ENCODE results near the gene CERS1. TPM values are rescaled to one million over a fixed set of nuclear protein-coding genes. Genes with fewer than 3 reads are reported as not detected.

CERS1 gene
- total RNA-seq, 2 experiments from 2014 or later, result 0.08 TPM; not detected in 1

- ChIA-PET POLR2A (no interaction called here), CTCF (no interaction called here)
Measured at GRCh38 chr19:18921593-18921992, 25.6 kb upstream of the CERS1 start.

- ChIA-PET CTCF (no interaction called here), POLR2A (interaction anchor here (0.5 kb wide), 1 partner anchor 15 kb away, joined by 3 read pairs; no protein-coding TSS in a partner anchor)
Measured at GRCh38 chr19:18920400-18920799, 24.4 kb upstream of the CERS1 start.

GRCh38 chr19:18919900-18920214, 23.9 kb upstream of the CERS1 start:
- ChIA-PET CTCF (interaction anchor here (0.5 to 1.1 kb wide), 2 partner anchors 52 to 1177 kb away, joined by 3 read pairs; no protein-coding TSS in a partner anchor), POLR2A (interaction anchor here (0.6 to 1.3 kb wide), 7 partner anchors 9 to 348 kb away, joined by 3 to 7 read pairs (median 3); partner anchors contain the start of genes REX1BD and UBA52)

GRCh38 chr19:18919086-18919899, 23.3 kb upstream of the CERS1 start, which contains the start of the genes COPE and DDX49:
TSS of gene COPE (minus strand) at chr19:18919387. CDS start at chr19:18919348, 39 bp downstream.
TSS of gene DDX49 (plus strand) at chr19:18919715. CDS start at chr19:18919742, 27 bp downstream.
- POLR2A ChIA-PET, result interaction anchor here (0.5 to 1.3 kb wide), 14 partner anchors 9 to 348 kb away, joined by 3 to 7 read pairs (median 3); partner anchors contain the start of genes REX1BD and UBA52
- CTCF ChIA-PET, result interaction anchor here (0.5 to 1.1 kb wide), 4 partner anchors 52 to 1177 kb away, joined by 3 to 4 read pairs (median 3); no protein-coding TSS in a partner anchor

- POLR2A ChIA-PET, result interaction anchor here (0.7 kb wide), 1 partner anchor 65 kb away, joined by 3 read pairs; no protein-coding TSS in a partner anchor
- CTCF ChIA-PET, result interaction anchor here (0.7 to 2.1 kb wide), 2 partner anchors 53 to 69 kb away, joined by 3 to 5 read pairs; no protein-coding TSS in a partner anchor
Measured at GRCh38 chr19:18917593-18917992, 21.6 kb upstream of the CERS1 start.

GRCh38 chr19:18915639-18916038, 19.7 kb upstream of the CERS1 start:
- POLR2A ChIA-PET, result no interaction called here
- CTCF ChIA-PET, result no interaction called here

GRCh38 chr19:18913466-18913865, 17.5 kb upstream of the CERS1 start:
- CTCF ChIA-PET, result no interaction called here
- POLR2A ChIA-PET, result no interaction called here

GRCh38 chr19:18912933-18913332, 17.0 kb upstream of the CERS1 start:
- ChIA-PET POLR2A (no interaction called here), CTCF (no interaction called here)

GRCh38 chr19:18910801-18911436, 15.0 kb upstream of the CERS1 start:
- ChIA-PET CTCF (no interaction called here), POLR2A (interaction anchor here (1.6 kb wide), 1 partner anchor 9 kb away, joined by 3 read pairs; the partner anchor contains the start of gene DDX49)

GRCh38 chr19:18910010-18910409, 14.1 kb upstream of the CERS1 start:
- CTCF ChIA-PET, result no interaction called here
- POLR2A ChIA-PET, result interaction anchor here (1.6 kb wide), 1 partner anchor 10 kb away, joined by 3 read pairs; the partner anchor contains the start of gene DDX49

GRCh38 chr19:18908917-18909619, 13.1 kb upstream of the CERS1 start:
- ChIA-PET CTCF (no interaction called here), POLR2A (no interaction called here)

- CTCF ChIA-PET, result no interaction called here
- POLR2A ChIA-PET, result no interaction called here
Measured at GRCh38 chr19:18906605-18907519, 10.9 kb upstream of the CERS1 start.

GRCh38 chr19:18905513-18906236, 9.7 kb upstream of the CERS1 start:
- POLR2A ChIA-PET, result no interaction called here
- CTCF ChIA-PET, result no interaction called here

- POLR2A ChIA-PET, result no interaction called here
- CTCF ChIA-PET, result interaction anchor here (1.2 to 1.5 kb wide), 2 partner anchors 25 to 316 kb away, joined by 3 to 4 read pairs; partner anchors contain the start of gene REX1BD
Measured at GRCh38 chr19:18905058-18905456, 9.1 kb upstream of the CERS1 start.

GRCh38 chr19:18904334-18905057, 8.5 kb upstream of the CERS1 start:
- ChIA-PET POLR2A (no interaction called here), CTCF (interaction anchor here (1.2 to 1.5 kb wide), 2 partner anchors 24 to 315 kb away, joined by 3 to 4 read pairs; partner anchors contain the start of gene REX1BD)

- POLR2A ChIA-PET, result interaction anchor here (0.5 to 0.6 kb wide), 2 partner anchors 59 to 333 kb away, joined by 3 to 8 read pairs; no protein-coding TSS in a partner anchor
- CTCF ChIA-PET, result interaction anchor here (1.2 to 1.5 kb wide), 2 partner anchors 23 to 314 kb away, joined by 3 to 4 read pairs; partner anchors contain the start of gene REX1BD
Measured at GRCh38 chr19:18903156-18904037, 7.4 kb upstream of the CERS1 start.
